OCI-LY7 (cell line): ENCODE measurements around the gene ATP5F1B. TPM values are rescaled to one million over a fixed set of nuclear protein-coding genes. Genes with fewer than 3 reads are reported as not detected.

ENCODE experiments used
- BruUV-seq: library from RNA; stranded (reverse); fragments of 400-500 nt; replicated peaks from 2 replicates; lab custom pipeline; 2021; lab: Mats Ljungman, UMichigan
- CTCF ChIA-PET: fragments of 300-600 bp; sonication (Branson Sonifier 250); formaldehyde crosslinking; loops from one replicate; lab custom pipeline; 2022; ENCODE audit warnings: antibody characterized with exemption; ENCODE audit not compliant: unreplicated experiment; lab: Charles Lee
- POLR2A ChIA-PET: fragments of 300-600 bp; sonication (Branson Sonifier 250); formaldehyde crosslinking; loops from one replicate; lab custom pipeline; 2022; ENCODE audit warnings: antibody characterized with exemption; lab: Charles Lee
- DNase-seq: peaks from one replicate; pipeline ENCODE4 v3.0.0-alpha.2; 2015; ENCODE audit warnings: low spot score
- H2AFZ ChIP-seq: fragments of 200-600 bp; sonication (generic), shearing (Covaris generic); 2 replicates; pipeline ENCODE4 v1.6.1; 2014; ENCODE audit warnings: mild to moderate bottlenecking, antibody characterized with exemption, low read length, moderate library complexity
- H3K27ac ChIP-seq: fragments of 200-600 bp; sonication (generic); 2 replicates; pipeline ENCODE4 v1.5.1; 2014; ENCODE audit warnings: mixed run types, low read depth, mild to moderate bottlenecking, moderate library complexity, low read length, inconsistent platforms; ENCODE audit not compliant: poor library complexity, severe bottlenecking
- H3K36me3 ChIP-seq: fragments of 200-600 bp; sonication (generic); 2 replicates; pipeline ENCODE4 v1.6.1; 2014; ENCODE audit warnings: mild to moderate bottlenecking, antibody characterized with exemption, low read length, moderate library complexity, mixed read lengths; ENCODE audit not compliant: insufficient read depth
- H3K4me1 ChIP-seq: fragments of 200-600 bp; sonication (generic); 2 replicates; pipeline ENCODE4 v1.5.1; 2014; ENCODE audit warnings: mild to moderate bottlenecking, low read length; ENCODE audit not compliant: insufficient read depth, poor library complexity, severe bottlenecking
- H3K4me2 ChIP-seq: fragments of 200-600 bp; sonication (generic); 2 replicates; pipeline ENCODE4 v1.6.1; 2014; ENCODE audit warnings: mild to moderate bottlenecking, low read length
- H3K4me3 ChIP-seq: fragments of 200-600 bp; sonication (generic); 2 replicates; pipeline ENCODE4 v1.5.1; 2014; ENCODE audit warnings: mild to moderate bottlenecking, low read depth, low read length; ENCODE audit not compliant: poor library complexity, severe bottlenecking
- H3K79me2 ChIP-seq: fragments of 200-600 bp; sonication (generic); 2 replicates; pipeline ENCODE4 v1.6.1; 2016; ENCODE audit warnings: low read depth, mild to moderate bottlenecking, low read length, moderate library complexity, mixed read lengths; ENCODE audit not compliant: insufficient read depth
- H3K9me2 ChIP-seq: fragments of 200-600 bp; sonication (generic); 2 replicates; pipeline ENCODE4 v1.6.1; 2016; ENCODE audit warnings: mild to moderate bottlenecking, low read length, mixed read lengths; ENCODE audit not compliant: insufficient read depth
- H3K9me3 ChIP-seq: fragments of 200-600 bp; sonication (generic); 2 replicates; pipeline ENCODE4 v1.6.1; 2014; ENCODE audit warnings: mild to moderate bottlenecking, mixed run types, low read length, mixed read lengths
- H4K20me1 ChIP-seq: fragments of 200-600 bp; sonication (generic); 2 replicates; pipeline ENCODE4 v1.6.1; 2014; ENCODE audit warnings: mild to moderate bottlenecking, antibody characterized with exemption, low read length, moderate library complexity, mixed read lengths; ENCODE audit not compliant: insufficient read depth
- CTCF ChIP-seq: fragments of 200-600 bp; sonication (generic); conservative IDR thresholded peaks from 2 replicates; pipeline ENCODE4 v1.5.1; 2014; ENCODE audit warnings: mild to moderate bottlenecking, antibody characterized with exemption, low read length, moderate library complexity, mixed read lengths
- EZH2phosphoT487 ChIP-seq: fragments of 200-600 bp; sonication (generic); IDR thresholded peaks from 2 replicates; pipeline ENCODE4 v1.6.1; 2018; ENCODE audit warnings: low read depth, borderline replicate concordance, mild to moderate bottlenecking, mixed run types, antibody characterized with exemption, low read length, moderate library complexity, mixed read lengths
- intact Hi-C: fragments of 100-400 bp; cut with micrococcal nuclease; formaldehyde crosslinking; loops from one replicate; pipeline ENCODE4 v1.10.0; 2022; ENCODE audit not compliant: unreplicated experiment
- total RNA-seq, 2 experiments: library from RNA; depleted of rRNA in 1 of 2; stranded (reverse); fragments of >200 nt in 1 of 2; shearing (Covaris generic) in 1 of 2; gene quantifications; 2 replicates each; pipeline ENCODE4 v1.2.3, GENCODE V29; 2014 to 2022

The ATP5F1B gene
- total RNA-seq, 2 experiments from 2014 or later, result 385 to 732 TPM

GRCh38 chr12:56682323-56682722 lies 36.5 kb upstream of the ATP5F1B start:
- Histone ChIP-seq H3K9me3 (no peaks in the 10 kb centered on the region), H3K9me2 (no peaks in the 10 kb centered on the region), H3K4me2 (no peak overlapping the region), H3K36me3 (peaks cover 95% of the 10 kb centered on the region), H4K20me1 (peaks cover 39% of the 10 kb centered on the region), H3K79me2 (peaks cover 100% of the 10 kb centered on the region), H2AFZ (no peak overlapping the region), H3K4me1 (peaks cover 26% of the 10 kb centered on the region), H3K4me3 (no peak overlapping the region), H3K27ac (no peak overlapping the region)
- CTCF ChIA-PET, result no interaction called here
- no TSS peak for BruUV-seq
- no peak for DNase-seq
- POLR2A ChIA-PET, result interaction anchor here (0.6 to 1.2 kb wide), 4 partner anchors 9 to 36 kb away, joined by 3 to 9 read pairs (median 4); no protein-coding TSS in a partner anchor
- intact Hi-C loops, result no loop called here
- TF ChIP-seq EZH2phosphoT487 (no peak), CTCF (no peak)

GRCh38 chr12:56679883-56680575 lies 34.2 kb upstream of the ATP5F1B start:
- H2AFZ ChIP-seq, result no peak overlapping the region
- H3K9me2 ChIP-seq, result no peaks in the 10 kb centered on the region
- POLR2A ChIA-PET, result interaction anchor here (0.7 to 0.8 kb wide), 3 partner anchors 11 to 336 kb away, joined by 3 to 8 read pairs (median 3); no protein-coding TSS in a partner anchor
- no peaks in the 10 kb centered on the region for H3K9me3 ChIP-seq
- no peak overlapping the region for H3K4me3 ChIP-seq
- no TSS peak for BruUV-seq
- peaks cover 95% of the 10 kb centered on the region for H3K36me3 ChIP-seq
- H3K4me2 ChIP-seq, result no peak overlapping the region
- CTCF ChIA-PET, result no interaction called here
- no peak for DNase-seq
- H3K79me2 ChIP-seq, result peaks cover 100% of the 10 kb centered on the region
- H3K27ac ChIP-seq, result no peak overlapping the region
- TF ChIP-seq CTCF, result no peak
- TF ChIP-seq EZH2phosphoT487, result no peak
- H3K4me1 ChIP-seq, result peaks cover 20% of the 10 kb centered on the region
- H4K20me1 ChIP-seq, result peaks cover 36% of the 10 kb centered on the region
- intact Hi-C loops, result no loop called here

- BruUV-seq, result no TSS peak
- H3K79me2 ChIP-seq, result peaks cover 98% of the 10 kb centered on the region
- no peaks in the 10 kb centered on the region for H3K9me3 ChIP-seq
- ChIA-PET CTCF (no interaction called here), POLR2A (interaction anchor here (1.2 kb wide), 1 partner anchor 10 kb away, joined by 3 read pairs; no protein-coding TSS in a partner anchor)
- no peak overlapping the region for H3K27ac ChIP-seq
- no peak overlapping the region for H3K4me3 ChIP-seq
- TF ChIP-seq CTCF (no peak), EZH2phosphoT487 (no peak)
- no peak for DNase-seq
- H3K36me3 ChIP-seq, result peaks cover 91% of the 10 kb centered on the region
- H3K4me2 ChIP-seq, result no peak overlapping the region
- H4K20me1 ChIP-seq, result peaks cover 27% of the 10 kb centered on the region
- intact Hi-C loops, result no loop called here
- no peak overlapping the region for H2AFZ ChIP-seq
- H3K9me2 ChIP-seq, result no peaks in the 10 kb centered on the region
- peaks cover 8% of the 10 kb centered on the region for H3K4me1 ChIP-seq
These were observed 33.1 kb upstream of the ATP5F1B start for GRCh38 chr12:56678852-56679251.
